Measurements from ENCODE around the gene FOXP1. TPM values are rescaled to one million over a fixed set of nuclear protein-coding genes. Genes with fewer than 3 reads are reported as not detected.
A peak's percentile ranks its signal among the peaks of the same experiment; 100 is the strongest.

Gene FOXP1
- total and polyA plus RNA-seq, 4 donors, result 4.9 to 35.4 (median 32.0) TPM

DNA sequence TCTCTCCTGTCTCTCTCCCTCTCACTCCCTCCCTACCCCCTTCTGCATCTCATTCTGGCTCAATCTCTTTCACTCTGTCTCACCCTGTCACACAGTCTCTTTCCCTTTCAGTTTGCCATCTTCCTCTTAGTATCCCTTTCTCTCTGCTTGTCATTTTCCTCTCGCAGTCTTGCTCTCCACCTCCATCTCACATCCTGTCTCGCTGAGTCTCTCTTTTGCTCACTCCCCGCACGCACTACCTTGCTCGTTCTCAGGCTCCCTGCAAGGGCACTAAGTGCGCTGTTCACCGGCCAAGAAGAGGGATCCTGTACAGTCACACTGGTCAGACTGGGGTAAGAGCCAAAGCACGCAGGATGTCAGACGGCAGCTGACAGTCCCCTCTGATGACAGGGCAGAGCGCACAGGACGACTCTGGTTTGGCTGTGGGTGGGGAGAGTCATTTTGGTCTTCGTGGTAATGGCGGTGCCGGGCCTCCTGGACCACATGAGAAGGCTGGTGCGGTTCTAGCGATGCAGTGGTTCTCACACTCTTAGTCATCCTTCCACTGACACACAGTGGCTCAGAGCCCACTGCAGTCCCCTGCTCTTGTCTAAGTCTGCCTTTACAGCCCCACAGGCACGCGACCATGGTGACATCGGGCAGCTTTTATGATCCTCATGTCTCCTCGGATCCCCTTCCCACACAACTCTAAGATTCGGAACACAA, 356.8 kb downstream of the FOXP1 start:
- H3K4me1 ChIP-seq (ENCODE audit: control insufficient read depth in 4 of 4, insufficient read depth in 4 of 4, low read length in 3 of 4), result peaks cover 0 to 6% (median 3%) of the 10 kb centered on the region in 4 donors
- TF ChIP-seq HNF4A (conservative IDR thresholded peaks at IDR 0.05), result no peak
- TF ChIP-seq SP1 (IDR thresholded peaks at IDR 0.05), result no peak
- TF ChIP-seq TAF1 (conservative IDR thresholded peaks at IDR 0.05), result no peak
- no peak for TF ChIP-seq NR2F2 (IDR thresholded peaks at IDR 0.05)
- no peak for TF ChIP-seq CTCF (IDR thresholded peaks at IDR 0.05; ENCODE audit: low read depth, low read length, missing input control)
- no peak for TF ChIP-seq EGR1 (IDR thresholded peaks at IDR 0.05; ENCODE audit: low read depth in 2 of 2)
- H3K36me3 ChIP-seq (ENCODE audit: control insufficient read depth in 4 of 4, insufficient read depth in 3 of 4, low read depth in 1 of 4, low read length in 3 of 4), result peaks cover 0 to 1% (median 0%) of the 10 kb centered on the region in 4 donors
- H3K27me3 ChIP-seq (ENCODE audit: control insufficient read depth in 4 of 4, insufficient read depth in 4 of 4, low read length in 3 of 4), result no peaks in the 10 kb centered on the region
- no peak for DNase-seq (ENCODE audit: low spot score)
- peak overlapping the region; percentile 25 to 27 for H3K27ac ChIP-seq (ENCODE audit: low read depth in 1 of 2, low read length in 2 of 2)
- no peak overlapping the region for H3K9ac ChIP-seq (ENCODE audit: low read depth in 1 of 2, low read length in 2 of 2)
- H3K9me3 ChIP-seq (ENCODE audit: control insufficient read depth in 4 of 4, low read length in 3 of 4), result no peaks in the 10 kb centered on the region
- 64% methylated on average over 21 of the region's 21 CpGs for WGBS
- H3K4me3 ChIP-seq (ENCODE audit: low read depth in 1 of 3, low read length in 3 of 3), result no peak overlapping the region

DNA sequence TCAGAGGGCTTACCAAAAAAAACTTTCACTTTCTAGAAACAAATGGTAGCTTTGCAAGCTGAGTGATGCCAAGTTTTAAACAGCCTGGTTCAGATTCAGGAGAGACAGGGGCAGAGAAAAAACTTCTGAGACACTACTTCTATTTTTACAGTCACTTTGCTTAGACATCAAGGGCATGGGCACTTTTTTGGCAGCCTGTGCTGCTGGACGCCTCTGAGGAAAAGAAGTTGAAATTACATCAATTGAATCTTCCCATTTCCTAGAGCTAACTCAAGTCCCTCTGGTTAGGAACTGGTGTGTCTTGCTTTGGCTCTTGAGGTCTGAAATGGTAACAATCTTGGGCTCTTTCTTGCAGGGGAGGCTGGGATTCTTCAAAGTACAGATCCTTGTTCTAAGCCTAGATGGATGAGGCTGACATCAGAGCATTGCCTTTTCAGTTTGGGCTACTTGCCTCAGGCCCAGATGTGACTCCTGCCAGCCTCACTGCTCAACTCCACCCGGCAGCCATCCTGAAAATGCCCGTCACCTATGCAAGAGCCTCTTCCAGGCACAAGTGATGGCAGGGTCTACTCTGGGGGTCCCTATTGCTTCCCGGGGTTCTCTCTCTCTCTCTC, 357.5 kb downstream of the FOXP1 start:
- peaks cover 0 to 1% (median 0%) of the 10 kb centered on the region in 4 donors for H3K36me3 ChIP-seq (ENCODE audit: control insufficient read depth in 4 of 4, insufficient read depth in 3 of 4, low read depth in 1 of 4, low read length in 3 of 4)
- DNase-seq (ENCODE audit: low spot score), result no peak
- WGBS, result 85% methylated on average over 4 of the region's 4 CpGs
- peaks cover 0 to 6% (median 3%) of the 10 kb centered on the region in 4 donors for H3K4me1 ChIP-seq (ENCODE audit: control insufficient read depth in 4 of 4, insufficient read depth in 4 of 4, low read length in 3 of 4)
- no peaks in the 10 kb centered on the region for H3K27me3 ChIP-seq (ENCODE audit: control insufficient read depth in 4 of 4, insufficient read depth in 4 of 4, low read length in 3 of 4)
- no peaks in the 10 kb centered on the region for H3K9me3 ChIP-seq (ENCODE audit: control insufficient read depth in 4 of 4, low read length in 3 of 4)
- H3K27ac ChIP-seq (ENCODE audit: low read depth in 1 of 2, low read length in 2 of 2), result peak overlapping the region; percentile 5 to 34
- no peak overlapping the region for H3K4me3 ChIP-seq (ENCODE audit: low read depth in 1 of 3, low read length in 3 of 3)
- H3K9ac ChIP-seq (ENCODE audit: low read depth in 1 of 2, low read length in 2 of 2), result no peak overlapping the region
- TF ChIP-seq RAD21 (IDR thresholded peaks at IDR 0.05) (no peak), TAF1 (conservative IDR thresholded peaks at IDR 0.05) (no peak), JUND (IDR thresholded peaks at IDR 0.05) (no peak), HNF4A (conservative IDR thresholded peaks at IDR 0.05) (no peak), FOXA1 (IDR thresholded peaks at IDR 0.05) (no peak), FOXA2 (IDR thresholded peaks at IDR 0.05) (no peak), YY1 (IDR thresholded peaks at IDR 0.05) (no peak), ZBTB33 (IDR thresholded peaks at IDR 0.05) (no peak), RXRA (IDR thresholded peaks at IDR 0.05) (no peak)
- TF ChIP-seq, protein P1, sequence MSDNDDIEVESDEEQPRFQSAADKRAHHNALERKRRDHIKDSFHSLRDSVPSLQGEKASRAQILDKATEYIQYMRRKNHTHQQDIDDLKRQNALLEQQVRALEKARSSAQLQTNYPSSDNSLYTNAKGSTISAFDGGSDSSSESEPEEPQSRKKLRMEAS (IDR thresholded peaks at IDR 0.05), result no peak
- TF ChIP-seq, protein P2, sequence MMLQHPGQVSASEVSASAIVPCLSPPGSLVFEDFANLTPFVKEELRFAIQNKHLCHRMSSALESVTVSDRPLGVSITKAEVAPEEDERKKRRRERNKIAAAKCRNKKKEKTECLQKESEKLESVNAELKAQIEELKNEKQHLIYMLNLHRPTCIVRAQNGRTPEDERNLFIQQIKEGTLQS (IDR thresholded peaks at IDR 0.05), result no peak
